GM19397 (cell line): ENCODE measurements around the gene PPARA.
"Not testable (repeated sequence)": the region's sequence is repeated elsewhere in the genome, so short reads cannot be mapped to it uniquely, and the experiment has no call there.

Source experiments
- ATAC-seq: cut with Tn5 transposase; IDR thresholded peaks from one replicate; pipeline ENCODE4 v1.9.1; 2021; ENCODE audit warnings: mild to moderate bottlenecking, moderate library complexity; ENCODE audit not compliant: unreplicated experiment

PPARA gene

GRCh38 chr22:46240506-46240905 lies 90.2 kb downstream of the PPARA start:
- no peak for ATAC-seq

- no peak for ATAC-seq
Measured at GRCh38 chr22:46240907-46241306, 90.6 kb downstream of the PPARA start.

- no peak for ATAC-seq
Measured at GRCh38 chr22:46241396-46242007, 91.2 kb downstream of the PPARA start.

- no peak for ATAC-seq
Measured at GRCh38 chr22:46242076-46242475, 91.8 kb downstream of the PPARA start.

GRCh38 chr22:46244771-46245170 lies 94.4 kb downstream of the PPARA start:
- ATAC-seq: no peak

- ATAC-seq: no peak
Measured at GRCh38 chr22:46245511-46245910, 95.2 kb downstream of the PPARA start.

GRCh38 chr22:46246178-46246577 lies 95.9 kb downstream of the PPARA start:
- ATAC-seq: no peak

- no peak for ATAC-seq
Measured at GRCh38 chr22:46247443-46247975, 97.2 kb downstream of the PPARA start.

- peak; percentile 83 for ATAC-seq
Measured at GRCh38 chr22:46250035-46250782, 99.9 kb downstream of the PPARA start, which contains the start of gene CDPF1. TSS of gene CDPF1 (minus strand) at chr22:46250293. CDS start at chr22:46248284, 2,009 bp downstream.

GRCh38 chr22:46250783-46251125 lies 100.4 kb downstream of the PPARA start:
- peak; percentile 12 for ATAC-seq

- no peak for ATAC-seq
Measured at GRCh38 chr22:46251266-46251665, 100.9 kb downstream of the PPARA start.

- ATAC-seq: no peak
Measured at GRCh38 chr22:46251816-46252380, 101.6 kb downstream of the PPARA start.

- ATAC-seq: no peak
Measured at GRCh38 chr22:46256358-46256958, 106.1 kb downstream of the PPARA start.

GRCh38 chr22:46259374-46259773 lies 109.0 kb downstream of the PPARA start:
- no peak for ATAC-seq

GRCh38 chr22:46260038-46260437 lies 109.7 kb downstream of the PPARA start:
- no peak for ATAC-seq

GRCh38 chr22:46262449-46263215 lies 112.3 kb downstream of the PPARA start:
- ATAC-seq: no peak

GRCh38 chr22:46263216-46263590 lies 112.9 kb downstream of the PPARA start, which contains the start of gene PKDREJ:
TSS of gene PKDREJ (minus strand) at chr22:46263343. CDS start at chr22:46263322, 21 bp downstream.
- no peak for ATAC-seq

GRCh38 chr22:46264520-46264919 lies 114.2 kb downstream of the PPARA start:
- not testable (repeated sequence) for ATAC-seq

- ATAC-seq: not testable (repeated sequence)
Measured at GRCh38 chr22:46265627-46266026, 115.3 kb downstream of the PPARA start.

- peak; percentile 70 for ATAC-seq
Measured at GRCh38 chr22:46267431-46268279, 117.3 kb downstream of the PPARA start, which contains the start of gene TTC38. TSS of gene TTC38 (plus strand) at chr22:46268008. CDS start at chr22:46268040, 32 bp downstream.
